ENCODE results near the gene GAS2L1. TPM values are rescaled to one million over a fixed set of nuclear protein-coding genes. Genes with fewer than 3 reads are reported as not detected.

The GAS2L1 gene
- total and polyA plus RNA-seq, 4 donors, result 3.8 to 40.1 (median 16.3) TPM

- 75 to 79% methylated on average over 21 of the region's 21 CpGs for WGBS, 2 donors
- no peak for TF ChIP-seq CTCF (IDR thresholded peaks at IDR 0.05; ENCODE audit: control extremely low read depth, extremely low read depth)
- Histone ChIP-seq H3K36me3 (ENCODE audit: control insufficient read depth in 4 of 4, insufficient read depth in 4 of 4, low read length in 4 of 4) (peaks cover 0 to 4% (median 2%) of the 10 kb centered on the region in 4 donors), H3K27me3 (ENCODE audit: control insufficient read depth in 3 of 3, insufficient read depth in 3 of 3, low read length in 2 of 3) (peaks cover 0 to 16% (median 15%) of the 10 kb centered on the region in 3 donors), H3K9me3 (ENCODE audit: control insufficient read depth in 4 of 4, insufficient read depth in 3 of 4, low read length in 3 of 4) (no peaks in the 10 kb centered on the region), H3K4me3 (no peak overlapping the region), H3K4me1 (ENCODE audit: control insufficient read depth in 5 of 5, insufficient read depth in 5 of 5, low read length in 5 of 5) (peaks cover 0 to 43% (median 8%) of the 10 kb centered on the region in 5 donors), H3K9ac (ENCODE audit: insufficient read depth in 1 of 2, low read length in 2 of 2) (no peak overlapping the region), H3K27ac (ENCODE audit: low read depth in 1 of 2, low read length in 1 of 2) (peak overlapping the region; percentile 54 to 58)
- DNase-seq, result no peak
- ATAC-seq (ENCODE audit: insufficient read depth, low FRiP score), result no peak
Observed at GRCh38 chr22:29309332-29310064, 3.0 kb downstream of the GAS2L1 start.

DNA sequence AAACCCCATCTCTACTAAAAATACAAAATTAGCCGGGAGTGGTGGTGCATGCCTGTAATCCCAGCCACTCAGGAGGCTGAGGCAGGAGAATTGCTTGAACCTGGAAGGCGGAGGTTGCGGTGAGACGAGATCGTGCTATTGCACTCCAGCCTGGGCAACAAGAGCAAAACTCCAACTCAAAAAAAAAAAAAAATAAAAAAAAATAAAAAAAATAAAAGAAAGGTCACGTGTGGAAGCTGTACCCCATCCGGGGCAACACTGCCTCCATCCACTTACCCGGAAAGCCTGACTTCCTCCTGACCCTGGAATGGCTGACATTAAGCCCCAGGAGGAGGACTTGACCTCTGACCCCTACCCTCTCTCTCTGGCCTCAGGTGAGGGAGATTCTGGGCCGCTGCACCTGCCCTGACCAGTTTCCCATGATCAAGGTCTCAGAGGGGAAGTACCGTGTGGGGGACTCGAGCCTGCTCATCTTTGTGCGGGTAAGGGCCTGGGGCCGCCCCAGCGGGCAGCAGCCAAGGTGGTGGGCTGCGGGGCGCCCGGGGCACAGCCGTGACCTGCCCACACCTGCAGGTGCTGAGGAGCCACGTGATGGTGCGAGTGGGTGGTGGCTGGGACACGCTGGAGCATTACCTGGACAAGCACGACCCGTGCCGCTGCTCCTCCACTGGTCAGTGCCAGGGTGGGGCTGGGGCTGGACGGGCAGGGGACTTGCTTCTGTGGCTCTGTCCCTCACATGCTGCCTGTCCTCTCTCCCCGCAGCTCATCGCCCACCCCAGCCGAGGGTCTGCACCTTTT, 3.8 kb downstream of the GAS2L1 start:
- DNase-seq, result no peak
- Histone ChIP-seq H3K4me3 (no peak overlapping the region), H3K27me3 (ENCODE audit: control insufficient read depth in 3 of 3, insufficient read depth in 3 of 3, low read length in 2 of 3) (peaks cover 0 to 20% (median 20%) of the 10 kb centered on the region in 3 donors)

GRCh38 chr22:29310863-29311339, 4.5 kb downstream of the GAS2L1 start:
- Histone ChIP-seq H3K27me3 (ENCODE audit: control insufficient read depth in 3 of 3, insufficient read depth in 3 of 3, low read length in 2 of 3) (peaks cover 0 to 23% (median 21%) of the 10 kb centered on the region in 3 donors), H3K36me3 (ENCODE audit: control insufficient read depth in 4 of 4, insufficient read depth in 4 of 4, low read length in 4 of 4) (peaks cover 0 to 4% (median 2%) of the 10 kb centered on the region in 4 donors), H3K27ac (ENCODE audit: low read depth in 1 of 2, low read length in 1 of 2) (peak overlapping the region; percentile 75 to 84), H3K9ac (ENCODE audit: insufficient read depth in 1 of 2, low read length in 2 of 2) (no peak overlapping the region), H3K4me3 (no peak overlapping the region), H3K9me3 (ENCODE audit: control insufficient read depth in 4 of 4, insufficient read depth in 3 of 4, low read length in 3 of 4) (no peaks in the 10 kb centered on the region), H3K4me1 (ENCODE audit: control insufficient read depth in 5 of 5, insufficient read depth in 5 of 5, low read length in 5 of 5) (peaks cover 0 to 51% (median 8%) of the 10 kb centered on the region in 5 donors)
- DNase-seq (peak; percentile 96 to 97 (median 97)), ATAC-seq (ENCODE audit: insufficient read depth, low FRiP score) (peak; percentile 68)
- TF ChIP-seq CTCF (IDR thresholded peaks at IDR 0.05; ENCODE audit: control extremely low read depth, extremely low read depth), result no peak
- 12 to 21% methylated on average over 17 to 18 of the region's 18 CpGs for WGBS, 2 donors

More for the DNA sequence above, 3.8 kb downstream of the GAS2L1 start:
- no peak overlapping the region for H3K9ac ChIP-seq (ENCODE audit: insufficient read depth in 1 of 2, low read length in 2 of 2)
- 73 to 77% methylated on average over 28 of the region's 28 CpGs for WGBS, 2 donors
- peaks cover 0 to 51% (median 8%) of the 10 kb centered on the region in 5 donors for H3K4me1 ChIP-seq (ENCODE audit: control insufficient read depth in 5 of 5, insufficient read depth in 5 of 5, low read length in 5 of 5)
- no peaks in the 10 kb centered on the region for H3K9me3 ChIP-seq (ENCODE audit: control insufficient read depth in 4 of 4, insufficient read depth in 3 of 4, low read length in 3 of 4)
- no peak for ATAC-seq (ENCODE audit: insufficient read depth, low FRiP score)
- peak overlapping the region; percentile 75 to 84 for H3K27ac ChIP-seq (ENCODE audit: low read depth in 1 of 2, low read length in 1 of 2)
- TF ChIP-seq CTCF (IDR thresholded peaks at IDR 0.05; ENCODE audit: control extremely low read depth, extremely low read depth), result no peak
- peaks cover 0 to 4% (median 2%) of the 10 kb centered on the region in 4 donors for H3K36me3 ChIP-seq (ENCODE audit: control insufficient read depth in 4 of 4, insufficient read depth in 4 of 4, low read length in 4 of 4)
